SK-N-SH treated with all-trans-retinoic acid at 6 μM for 48 hours (cell line): ENCODE measurements around the gene ASTN2.

Source experiments
- ATAC-seq: fragments of 200-7000 bp; cut with Tn5 transposase; 3 replicates; pipeline ENCODE4 v1.9.1; 2020; ENCODE audit warnings: mild to moderate bottlenecking, moderate library complexity
- ARNTL ChIP-seq: fragments of 450-650 bp; formaldehyde crosslinking; IDR thresholded peaks from 2 replicates; pipeline ENCODE4 v1.5.0; 2020; ENCODE audit warnings: low read depth, mild to moderate bottlenecking, moderate library complexity, borderline replicate concordance
- BACH2 ChIP-seq: fragments of 250-450 bp; sonication (Bioruptor Pico); IDR thresholded peaks from 2 replicates; pipeline ENCODE4 v1.9.0; 2021; ENCODE audit warnings: mild to moderate bottlenecking, borderline replicate concordance
- CSDC2 ChIP-seq: fragments of 250-450 bp; sonication (Bioruptor Pico); IDR thresholded peaks from 2 replicates; pipeline ENCODE4 v1.5.0; 2020; ENCODE audit warnings: mild to moderate bottlenecking, moderate library complexity
- CSRNP3 ChIP-seq: fragments of 250-450 bp; sonication (Bioruptor Pico); IDR thresholded peaks from 2 replicates; pipeline ENCODE4 v1.5.1; 2021; ENCODE audit warnings: mild to moderate bottlenecking, moderate library complexity
- ESRRG ChIP-seq: fragments of 250-450 bp; sonication (Bioruptor Pico); IDR thresholded peaks from 2 replicates; pipeline ENCODE4 v1.6.1; 2021; ENCODE audit warnings: mild to moderate bottlenecking
- ISL1 ChIP-seq: fragments of 250-450 bp; sonication (Bioruptor Pico); IDR thresholded peaks from 2 replicates; pipeline ENCODE4 v2.1.2; 2022; ENCODE audit warnings: mild to moderate bottlenecking, moderate library complexity
- OSR1 ChIP-seq: fragments of 250-450 bp; sonication (Bioruptor Pico); IDR thresholded peaks from 2 replicates; pipeline ENCODE4 v1.8.0; 2022; ENCODE audit warnings: moderate library complexity, mild to moderate bottlenecking, inconsistent platforms
- PATZ1 ChIP-seq: fragments of 250-450 bp; sonication (Bioruptor Pico); IDR thresholded peaks from 2 replicates; pipeline ENCODE4 v1.8.0; 2020; ENCODE audit warnings: mild to moderate bottlenecking, moderate library complexity, borderline replicate concordance
- POU6F1 ChIP-seq: fragments of 250-450 bp; sonication (Bioruptor Pico); IDR thresholded peaks from 2 replicates; pipeline ENCODE4 v1.8.0; 2021; ENCODE audit warnings: low read depth, mild to moderate bottlenecking, moderate library complexity, borderline replicate concordance
- PPARA ChIP-seq: fragments of 250-450 bp; sonication (Bioruptor Pico); IDR thresholded peaks from 2 replicates; pipeline ENCODE4 v1.5.0; 2020; ENCODE audit warnings: mild to moderate bottlenecking, borderline replicate concordance
- RARB ChIP-seq: fragments of 250-450 bp; sonication (Bioruptor Pico); IDR thresholded peaks from 2 replicates; pipeline ENCODE4 v1.8.0; 2021; ENCODE audit warnings: mild to moderate bottlenecking, moderate library complexity
- TCF4 ChIP-seq: fragments of 250-450 bp; sonication (Bioruptor Pico); IDR thresholded peaks from 2 replicates; pipeline ENCODE4 v1.8.0; 2021; ENCODE audit warnings: mild to moderate bottlenecking, moderate library complexity, borderline replicate concordance
- TOX ChIP-seq: fragments of 250-450 bp; sonication (Bioruptor Pico); IDR thresholded peaks from 2 replicates; pipeline ENCODE4 v1.8.0; 2021; ENCODE audit warnings: mild to moderate bottlenecking, moderate library complexity, borderline replicate concordance
- TSHZ2 ChIP-seq: fragments of 250-450 bp; sonication (Bioruptor Pico); IDR thresholded peaks from 2 replicates; pipeline ENCODE4 v1.5.0; 2020; ENCODE audit warnings: mild to moderate bottlenecking, moderate library complexity
- ZC3H10 ChIP-seq: fragments of 250-450 bp; sonication (Bioruptor Pico); IDR thresholded peaks from 2 replicates; pipeline ENCODE4 v1.5.1; 2021; ENCODE audit warnings: mild to moderate bottlenecking, moderate library complexity
- ZFP3 ChIP-seq: fragments of 250-450 bp; sonication (Bioruptor Pico); IDR thresholded peaks from 2 replicates; pipeline ENCODE4 v1.5.0; 2020; ENCODE audit warnings: mild to moderate bottlenecking, moderate library complexity
- ZFP30 ChIP-seq: fragments of 450-650 bp; formaldehyde crosslinking; IDR thresholded peaks from 2 replicates; pipeline ENCODE4 v1.5.0; 2022; ENCODE audit warnings: mild to moderate bottlenecking, moderate library complexity
- ZNF70 ChIP-seq: fragments of 450-650 bp; formaldehyde crosslinking; IDR thresholded peaks from 2 replicates; pipeline ENCODE4 v1.5.0; 2020; ENCODE audit warnings: mild to moderate bottlenecking, moderate library complexity
- ZNF8 ChIP-seq: fragments of 450-650 bp; formaldehyde crosslinking; IDR thresholded peaks from 2 replicates; pipeline ENCODE4 v1.5.0; 2020; ENCODE audit warnings: mild to moderate bottlenecking, moderate library complexity

The ASTN2 gene

GRCh38 chr9:117400171-117400570 lies 14.7 kb downstream of the ASTN2 start (continued):
- TF ChIP-seq OSR1 (CRISPR knock-in tag) (no peak), ZC3H10 (CRISPR knock-in tag) (no peak)
- TF ChIP-seq, all 23 proteins: peak for 0

GRCh38 chr9:117395151-117395650 lies 19.7 kb downstream of the ASTN2 start:
- TF ChIP-seq ZFP30 (CRISPR knock-in tag) (no peak), ZC3H10 (CRISPR knock-in tag) (no peak)
- no peak for ATAC-seq

- no peak for ATAC-seq
- TF ChIP-seq ARNTL (no peak), ZFP30 (CRISPR knock-in tag) (no peak), PATZ1 (CRISPR knock-in tag) (no peak), ZC3H10 (CRISPR knock-in tag) (no peak), PPARA (no peak), RARB (CRISPR knock-in tag) (no peak), POU6F1 (CRISPR knock-in tag) (no peak)
- TF ChIP-seq, all 23 proteins: peak for 0
Measured at GRCh38 chr9:117394655-117395054, 20.2 kb downstream of the ASTN2 start.

GRCh38 chr9:117392992-117393391 lies 21.9 kb downstream of the ASTN2 start:
- no peak for TF ChIP-seq PATZ1 (CRISPR knock-in tag)
- no peak for TF ChIP-seq ESRRG (CRISPR knock-in tag)
- no peak for TF ChIP-seq ZC3H10 (CRISPR knock-in tag)
- TF ChIP-seq CSDC2, result no peak
- no peak for TF ChIP-seq TCF4
- TF ChIP-seq TSHZ2 (CRISPR knock-in tag), result no peak
- no peak for TF ChIP-seq TOX
- no peak for TF ChIP-seq PPARA
- no peak for TF ChIP-seq ZNF70 (CRISPR knock-in tag)
- TF ChIP-seq POU6F1 (CRISPR knock-in tag), result no peak
- TF ChIP-seq ZFP30 (CRISPR knock-in tag), result no peak
- no peak for TF ChIP-seq ZFP3
- TF ChIP-seq ARNTL, result no peak
- no peak for TF ChIP-seq ISL1 (CRISPR knock-in tag)
- TF ChIP-seq, all 23 proteins: peak for 0
- ATAC-seq, result no peak

GRCh38 chr9:117387422-117387821 lies 27.4 kb downstream of the ASTN2 start:
- TF ChIP-seq TSHZ2 (CRISPR knock-in tag) (0 out of 2 replicates have a peak, but pooled peaks have one; percentile 46), ESRRG (CRISPR knock-in tag) (no peak), BACH2 (CRISPR knock-in tag) (no peak), PPARA (no peak), CSRNP3 (CRISPR knock-in tag) (no peak), TCF4 (peak; percentile 19; the same call in 1 of the 2 replicates), CSDC2 (no peak), ZNF8 (CRISPR knock-in tag) (no peak)
- ATAC-seq, result no peak; the same call in 2 of the 3 replicates
